ENCODE data around the gene MT3.

DNA sequence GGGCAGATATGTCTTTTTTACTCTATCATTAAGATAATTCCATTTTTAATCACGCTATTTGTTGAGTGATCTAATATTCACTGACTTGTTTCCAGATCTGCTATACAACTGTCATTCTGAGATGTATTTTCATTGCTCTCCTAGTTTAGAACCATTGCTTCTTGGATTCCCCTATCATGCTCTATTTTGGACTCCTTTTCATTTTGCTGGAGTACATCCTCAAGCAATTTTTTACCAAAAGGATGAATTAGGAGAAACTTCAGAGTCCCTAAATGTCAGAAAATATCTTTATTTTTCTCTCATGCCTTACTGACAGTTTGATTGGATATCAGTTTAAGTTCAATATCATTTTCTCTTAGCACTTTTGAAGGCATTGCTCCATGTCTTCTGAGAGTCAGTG, 14.7 kb upstream of the MT3 start:
- TF ChIP-seq, protein P1, sequence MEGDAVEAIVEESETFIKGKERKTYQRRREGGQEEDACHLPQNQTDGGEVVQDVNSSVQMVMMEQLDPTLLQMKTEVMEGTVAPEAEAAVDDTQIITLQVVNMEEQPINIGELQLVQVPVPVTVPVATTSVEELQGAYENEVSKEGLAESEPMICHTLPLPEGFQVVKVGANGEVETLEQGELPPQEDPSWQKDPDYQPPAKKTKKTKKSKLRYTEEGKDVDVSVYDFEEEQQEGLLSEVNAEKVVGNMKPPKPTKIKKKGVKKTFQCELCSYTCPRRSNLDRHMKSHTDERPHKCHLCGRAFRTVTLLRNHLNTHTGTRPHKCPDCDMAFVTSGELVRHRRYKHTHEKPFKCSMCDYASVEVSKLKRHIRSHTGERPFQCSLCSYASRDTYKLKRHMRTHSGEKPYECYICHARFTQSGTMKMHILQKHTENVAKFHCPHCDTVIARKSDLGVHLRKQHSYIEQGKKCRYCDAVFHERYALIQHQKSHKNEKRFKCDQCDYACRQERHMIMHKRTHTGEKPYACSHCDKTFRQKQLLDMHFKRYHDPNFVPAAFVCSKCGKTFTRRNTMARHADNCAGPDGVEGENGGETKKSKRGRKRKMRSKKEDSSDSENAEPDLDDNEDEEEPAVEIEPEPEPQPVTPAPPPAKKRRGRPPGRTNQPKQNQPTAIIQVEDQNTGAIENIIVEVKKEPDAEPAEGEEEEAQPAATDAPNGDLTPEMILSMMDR (tag by site-specific recombination; IDR thresholded peaks at IDR 0.05): no peak
- TF ChIP-seq, protein P2, sequence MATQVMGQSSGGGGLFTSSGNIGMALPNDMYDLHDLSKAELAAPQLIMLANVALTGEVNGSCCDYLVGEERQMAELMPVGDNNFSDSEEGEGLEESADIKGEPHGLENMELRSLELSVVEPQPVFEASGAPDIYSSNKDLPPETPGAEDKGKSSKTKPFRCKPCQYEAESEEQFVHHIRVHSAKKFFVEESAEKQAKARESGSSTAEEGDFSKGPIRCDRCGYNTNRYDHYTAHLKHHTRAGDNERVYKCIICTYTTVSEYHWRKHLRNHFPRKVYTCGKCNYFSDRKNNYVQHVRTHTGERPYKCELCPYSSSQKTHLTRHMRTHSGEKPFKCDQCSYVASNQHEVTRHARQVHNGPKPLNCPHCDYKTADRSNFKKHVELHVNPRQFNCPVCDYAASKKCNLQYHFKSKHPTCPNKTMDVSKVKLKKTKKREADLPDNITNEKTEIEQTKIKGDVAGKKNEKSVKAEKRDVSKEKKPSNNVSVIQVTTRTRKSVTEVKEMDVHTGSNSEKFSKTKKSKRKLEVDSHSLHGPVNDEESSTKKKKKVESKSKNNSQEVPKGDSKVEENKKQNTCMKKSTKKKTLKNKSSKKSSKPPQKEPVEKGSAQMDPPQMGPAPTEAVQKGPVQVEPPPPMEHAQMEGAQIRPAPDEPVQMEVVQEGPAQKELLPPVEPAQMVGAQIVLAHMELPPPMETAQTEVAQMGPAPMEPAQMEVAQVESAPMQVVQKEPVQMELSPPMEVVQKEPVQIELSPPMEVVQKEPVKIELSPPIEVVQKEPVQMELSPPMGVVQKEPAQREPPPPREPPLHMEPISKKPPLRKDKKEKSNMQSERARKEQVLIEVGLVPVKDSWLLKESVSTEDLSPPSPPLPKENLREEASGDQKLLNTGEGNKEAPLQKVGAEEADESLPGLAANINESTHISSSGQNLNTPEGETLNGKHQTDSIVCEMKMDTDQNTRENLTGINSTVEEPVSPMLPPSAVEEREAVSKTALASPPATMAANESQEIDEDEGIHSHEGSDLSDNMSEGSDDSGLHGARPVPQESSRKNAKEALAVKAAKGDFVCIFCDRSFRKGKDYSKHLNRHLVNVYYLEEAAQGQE (tag by site-specific recombination; IDR thresholded peaks at IDR 0.05): no peak
- TF ChIP-seq ZBTB8A (tag by site-specific recombination; IDR thresholded peaks at IDR 0.05) (no peak), KLF16 (tag by site-specific recombination; IDR thresholded peaks at IDR 0.05) (no peak), ZNF23 (tag by site-specific recombination; IDR thresholded peaks at IDR 0.05; ENCODE audit: borderline replicate concordance) (no peak)
- TF ChIP-seq, protein P3, sequence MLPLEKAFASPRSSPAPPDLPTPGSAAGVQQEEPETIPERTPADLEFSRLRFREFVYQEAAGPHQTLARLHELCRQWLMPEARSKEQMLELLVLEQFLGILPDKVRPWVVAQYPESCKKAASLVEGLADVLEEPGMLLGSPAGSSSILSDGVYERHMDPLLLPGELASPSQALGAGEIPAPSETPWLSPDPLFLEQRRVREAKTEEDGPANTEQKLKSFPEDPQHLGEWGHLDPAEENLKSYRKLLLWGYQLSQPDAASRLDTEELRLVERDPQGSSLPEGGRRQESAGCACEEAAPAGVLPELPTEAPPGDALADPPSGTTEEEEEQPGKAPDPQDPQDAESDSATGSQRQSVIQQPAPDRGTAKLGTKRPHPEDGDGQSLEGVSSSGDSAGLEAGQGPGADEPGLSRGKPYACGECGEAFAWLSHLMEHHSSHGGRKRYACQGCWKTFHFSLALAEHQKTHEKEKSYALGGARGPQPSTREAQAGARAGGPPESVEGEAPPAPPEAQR (tag by site-specific recombination; IDR thresholded peaks at IDR 0.05): no peak
- TF ChIP-seq, protein P4, sequence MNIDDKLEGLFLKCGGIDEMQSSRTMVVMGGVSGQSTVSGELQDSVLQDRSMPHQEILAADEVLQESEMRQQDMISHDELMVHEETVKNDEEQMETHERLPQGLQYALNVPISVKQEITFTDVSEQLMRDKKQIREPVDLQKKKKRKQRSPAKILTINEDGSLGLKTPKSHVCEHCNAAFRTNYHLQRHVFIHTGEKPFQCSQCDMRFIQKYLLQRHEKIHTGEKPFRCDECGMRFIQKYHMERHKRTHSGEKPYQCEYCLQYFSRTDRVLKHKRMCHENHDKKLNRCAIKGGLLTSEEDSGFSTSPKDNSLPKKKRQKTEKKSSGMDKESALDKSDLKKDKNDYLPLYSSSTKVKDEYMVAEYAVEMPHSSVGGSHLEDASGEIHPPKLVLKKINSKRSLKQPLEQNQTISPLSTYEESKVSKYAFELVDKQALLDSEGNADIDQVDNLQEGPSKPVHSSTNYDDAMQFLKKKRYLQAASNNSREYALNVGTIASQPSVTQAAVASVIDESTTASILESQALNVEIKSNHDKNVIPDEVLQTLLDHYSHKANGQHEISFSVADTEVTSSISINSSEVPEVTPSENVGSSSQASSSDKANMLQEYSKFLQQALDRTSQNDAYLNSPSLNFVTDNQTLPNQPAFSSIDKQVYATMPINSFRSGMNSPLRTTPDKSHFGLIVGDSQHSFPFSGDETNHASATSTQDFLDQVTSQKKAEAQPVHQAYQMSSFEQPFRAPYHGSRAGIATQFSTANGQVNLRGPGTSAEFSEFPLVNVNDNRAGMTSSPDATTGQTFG (tag by site-specific recombination; IDR thresholded peaks at IDR 0.05; ENCODE audit: borderline replicate concordance): no peak
- TF ChIP-seq, protein P5, sequence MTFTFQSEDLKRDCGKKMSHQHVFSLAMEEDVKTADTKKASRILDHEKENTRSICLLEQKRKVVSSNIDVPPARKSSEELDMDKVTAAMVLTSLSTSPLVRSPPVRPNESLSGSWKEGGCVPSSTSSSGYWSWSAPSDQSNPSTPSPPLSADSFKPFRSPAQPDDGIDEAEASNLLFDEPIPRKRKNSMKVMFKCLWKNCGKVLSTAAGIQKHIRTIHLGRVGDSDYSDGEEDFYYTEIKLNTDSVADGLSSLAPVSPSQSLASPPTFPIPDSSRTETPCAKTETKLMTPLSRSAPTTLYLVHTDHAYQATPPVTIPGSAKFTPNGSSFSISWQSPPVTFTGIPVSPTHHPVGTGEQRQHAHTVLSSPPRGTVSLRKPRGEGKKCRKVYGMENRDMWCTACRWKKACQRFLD (tag by site-specific recombination; IDR thresholded peaks at IDR 0.05): no peak

Data from HEK293 (cell line).